Activated T-helper 1 cell treated with anti-CD3 and anti-CD28 coated beads, Interleukin-12 subunit alpha, Interleukin-12 subunit beta, Interleukin-2, Interleukin-4 antibody, amounts not matched to agents 30 ng/mL and 10 ng/mL and 1 ng/mL, durations not matched to agents 14 hours and 24 hours and 36 hours (primary cell): ENCODE results near the gene ZAP70. TPM values are rescaled to one million over a fixed set of nuclear protein-coding genes. Genes with fewer than 3 reads are reported as not detected.
A peak's percentile ranks its signal among the peaks of the same experiment; 100 is the strongest.
"Not testable (repeated sequence)": the region's sequence is repeated elsewhere in the genome, so short reads cannot be mapped to it uniquely, and the experiment has no call there.

ENCODE experiments used
- DNase-seq: peaks from one replicate; pipeline ENCODE4 v3.0.0; 2021; ENCODE audit warnings: low spot score
- H3K27ac Mint-ChIP-seq: one replicate; pipeline ENCODE4 v1.8.0; 2021; ENCODE audit warnings: mild to moderate bottlenecking, mixed read lengths
- H3K27me3 Mint-ChIP-seq: one replicate; pipeline ENCODE4 v1.8.0; 2022; ENCODE audit warnings: mild to moderate bottlenecking, moderate library complexity, mixed read lengths; ENCODE audit not compliant: insufficient read depth
- H3K36me3 Mint-ChIP-seq: one replicate; pipeline ENCODE4 v1.8.0; 2021; ENCODE audit warnings: low read depth, mixed read lengths
- H3K4me1 Mint-ChIP-seq: one replicate; pipeline ENCODE4 v1.8.0; 2021; ENCODE audit warnings: low read depth, mixed read lengths
- H3K4me3 Mint-ChIP-seq: one replicate; pipeline ENCODE4 v1.8.0; 2021; ENCODE audit warnings: mild to moderate bottlenecking, moderate library complexity, mixed read lengths
- H3K9me3 Mint-ChIP-seq: one replicate; pipeline ENCODE4 v1.8.0; 2021; ENCODE audit warnings: mixed read lengths
- intact Hi-C: fragments of 100-400 bp; cut with micrococcal nuclease; formaldehyde crosslinking; loops from one replicate; pipeline ENCODE4 v1.15.1; 2024
- total RNA-seq: library from RNA; stranded (reverse); gene quantifications from 2 replicates; pipeline ENCODE4 v1.2.3, GENCODE V29; 2022

Gene ZAP70
- total RNA-seq = 302 and 313 TPM in 2 replicates

DNA sequence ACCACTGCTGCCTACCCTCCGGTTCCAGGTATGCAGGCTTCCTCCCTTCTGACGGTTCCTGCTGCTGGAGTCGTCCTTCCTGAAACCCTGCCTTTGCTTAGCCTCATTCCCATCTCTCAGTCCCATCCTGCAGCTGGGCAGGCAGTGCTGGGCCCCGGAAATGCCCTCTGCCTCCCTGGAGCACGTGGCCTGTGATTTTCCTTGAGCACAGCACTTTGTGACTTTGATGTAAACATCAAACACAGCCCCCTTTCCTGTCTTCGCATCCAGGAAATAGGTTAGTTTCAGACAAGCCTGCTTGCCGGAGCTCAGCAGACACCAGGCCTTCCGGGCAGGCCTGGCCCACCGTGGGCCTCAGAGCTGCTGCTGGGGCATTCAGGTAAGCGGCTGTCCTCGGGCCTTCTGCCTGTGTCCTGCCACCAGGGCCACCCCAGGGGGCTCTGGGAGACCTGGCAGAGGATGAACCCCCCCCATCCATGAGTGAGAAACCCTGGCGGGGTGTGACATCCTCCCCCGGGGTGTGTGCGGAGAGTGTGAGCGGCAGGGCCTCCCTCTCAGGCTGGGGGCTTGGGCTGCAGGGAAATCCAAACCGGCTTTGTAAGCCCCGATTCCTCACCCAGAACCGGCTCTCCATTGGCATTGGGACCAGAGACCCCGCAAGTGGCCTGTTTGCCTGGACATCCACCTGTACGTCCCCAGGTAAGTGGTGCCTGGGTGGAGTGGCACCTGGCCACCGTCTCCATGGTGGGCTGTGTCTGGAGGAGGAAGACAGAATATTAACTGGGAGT, at the start of gene ZAP70:
TSS of gene ZAP70 (plus strand) at position 281 of the 788 bp plus-strand sequence. CDS start 10,461 bp downstream, outside the sequence.
- intact Hi-C loops = loop anchor here (1.0 to 5.0 kb wide), 2 partner anchors 51 to 894 kb away; partner anchors contain the start of genes COA5 and UNC50
- Mint-ChIP-seq H3K4me1 (peaks cover 68% of the 10 kb centered on the region), H3K4me3 (peak within 1 kb of the TSS; percentile 94), H3K36me3 (peaks cover 34% of the 10 kb centered on the region), H3K27ac (peak within 1 kb of the TSS; percentile 99), H3K27me3 (no peaks in the 10 kb centered on the region), H3K9me3 (no peaks in the 10 kb centered on the region)
- DNase-seq = peak; percentile 56

DNA sequence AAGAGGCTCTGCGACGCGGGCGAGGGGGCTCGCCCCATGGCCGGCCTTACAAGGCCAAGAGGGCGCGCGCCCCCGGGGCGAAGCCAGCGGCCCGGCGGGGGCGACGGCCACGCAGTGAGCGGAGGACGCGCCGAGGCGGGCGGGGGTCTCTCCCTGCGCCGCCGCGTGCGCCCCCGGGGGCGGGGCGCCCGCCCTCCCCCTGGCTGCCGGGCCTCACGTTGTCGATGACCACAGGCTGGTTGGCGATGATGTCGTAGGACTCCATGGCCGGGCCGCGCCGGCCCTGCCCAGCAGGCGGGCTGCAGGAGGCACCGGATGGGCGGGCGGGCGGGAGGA, 49.8 kb upstream of the ZAP70 start:
- intact Hi-C loops = loop anchor here (2.0 to 10.0 kb wide), 4 partner anchors 775 to 1673 kb away; partner anchors contain the start of genes C2orf15, DUSP2, EIF5B and TXNDC9
- Mint-ChIP-seq H3K27me3 (no peaks in the 10 kb centered on the region), H3K4me1 (peaks cover 39% of the 10 kb centered on the region), H3K27ac (peak overlapping the region; percentile 96), H3K9me3 (no peaks in the 10 kb centered on the region), H3K4me3 (peak overlapping the region; percentile 94), H3K36me3 (peaks cover 22% of the 10 kb centered on the region)
- no peak for DNase-seq

DNA sequence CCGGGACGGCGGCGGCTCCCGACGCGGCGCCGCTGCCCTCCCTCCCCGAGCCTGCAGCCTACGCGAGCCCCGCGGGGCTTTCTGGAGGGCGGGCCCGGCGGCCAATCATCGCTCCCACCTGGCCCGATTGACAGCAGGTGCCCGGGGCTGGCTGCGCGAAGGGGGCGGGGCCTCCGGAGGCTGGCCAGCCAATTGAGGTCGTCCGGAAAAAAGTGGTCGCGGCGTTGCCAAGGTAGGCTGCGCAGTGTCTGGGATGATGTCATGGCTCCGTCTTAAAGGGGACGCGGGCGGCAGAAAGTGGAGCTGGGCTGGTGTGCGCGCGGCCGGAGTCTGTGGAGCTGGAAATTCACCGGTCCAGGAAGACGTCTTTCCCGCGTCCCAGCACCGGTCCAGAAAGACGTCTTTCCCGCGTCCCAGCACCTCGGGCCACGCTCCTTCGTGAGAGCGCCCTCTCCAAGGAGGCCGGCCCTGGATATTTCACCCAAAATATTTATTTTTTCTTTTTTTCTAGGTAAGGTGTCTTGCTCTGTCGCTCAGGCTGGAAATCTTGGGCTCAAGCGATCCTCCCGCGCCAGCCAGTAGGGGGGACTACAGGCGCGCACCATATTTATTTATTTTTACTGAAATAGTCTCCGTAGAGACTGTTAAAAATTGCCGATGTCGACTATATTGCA, 49.3 kb upstream of the ZAP70 start, which contains the start of gene ACTR1B:
TSS of gene ACTR1B (minus strand) at position 83 of the 674 bp plus-strand sequence. CDS start 154 bp downstream, outside the sequence.
- H3K27me3 Mint-ChIP-seq = no peaks in the 10 kb centered on the region
- H3K27ac Mint-ChIP-seq = peak within 1 kb of the TSS; percentile 97
- H3K4me3 Mint-ChIP-seq = peak within 1 kb of the TSS; percentile 94
- peak; percentile 98 for DNase-seq
- no peaks in the 10 kb centered on the region for H3K9me3 Mint-ChIP-seq
- peaks cover 39% of the 10 kb centered on the region for H3K4me1 Mint-ChIP-seq
- peaks cover 20% of the 10 kb centered on the region for H3K36me3 Mint-ChIP-seq
- intact Hi-C loops = loop anchor here (1.0 to 10.0 kb wide), 10 partner anchors 9 to 1673 kb away; partner anchors contain the start of genes C2orf15, DUSP2, EIF5B and TXNDC9

DNA sequence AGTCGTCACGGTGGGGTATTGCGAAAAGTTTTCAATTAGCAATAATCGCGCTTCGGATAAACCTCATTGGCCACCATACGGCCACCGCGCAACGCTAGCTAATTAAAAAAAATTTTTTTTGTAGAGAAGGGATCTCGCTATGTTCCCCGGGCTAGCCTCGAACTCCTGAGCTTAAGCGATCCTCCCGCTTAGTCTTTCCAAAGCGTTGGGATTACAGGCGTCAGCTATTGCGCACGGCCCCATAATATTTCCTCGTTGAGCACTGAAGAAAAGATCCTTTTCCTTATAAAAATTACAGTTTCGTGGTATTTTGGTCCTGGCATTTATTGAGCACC, 48.8 kb upstream of the ZAP70 start:
- no peaks in the 10 kb centered on the region for H3K27me3 Mint-ChIP-seq
- peak overlapping the region; percentile 89 for H3K4me3 Mint-ChIP-seq
- H3K4me1 Mint-ChIP-seq = peaks cover 39% of the 10 kb centered on the region
- no peaks in the 10 kb centered on the region for H3K9me3 Mint-ChIP-seq
- intact Hi-C loops = loop anchor here (1.0 to 10.0 kb wide), 8 partner anchors 9 to 1520 kb away; partner anchors contain the start of genes C2orf15 and DUSP2
- DNase-seq = no peak
- peaks cover 19% of the 10 kb centered on the region for H3K36me3 Mint-ChIP-seq
- peak overlapping the region; percentile 97 for H3K27ac Mint-ChIP-seq

DNA sequence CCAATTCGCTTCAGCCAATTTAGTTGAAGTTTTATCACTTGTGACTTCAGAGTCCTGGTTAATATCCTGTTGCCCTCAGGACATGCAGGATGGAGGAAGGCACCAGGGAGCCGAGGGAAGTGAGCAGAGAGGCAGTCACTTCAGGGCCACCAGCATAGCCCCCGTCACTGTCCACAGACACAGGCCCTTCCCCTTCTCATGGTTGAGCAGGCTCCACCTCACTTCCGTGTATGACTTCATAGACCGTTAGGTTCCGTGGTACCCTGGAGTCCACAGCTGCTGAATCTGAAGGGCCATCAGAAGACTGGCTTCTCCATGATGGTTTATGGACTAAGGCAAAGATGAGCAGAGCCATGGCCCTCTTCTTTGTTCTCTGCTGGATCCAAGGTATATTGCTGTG, 43.9 kb upstream of the ZAP70 start, which contains the start of gene C2orf92:
TSS of gene C2orf92 (plus strand) at position 266 of the 400 bp plus-strand sequence. CDS start at position 342, 76 bp downstream.
- Mint-ChIP-seq H3K36me3 (peaks cover 14% of the 10 kb centered on the region), H3K27ac (no peak within 1 kb of the TSS), H3K9me3 (no peaks in the 10 kb centered on the region), H3K4me1 (peaks cover 38% of the 10 kb centered on the region), H3K27me3 (no peaks in the 10 kb centered on the region), H3K4me3 (no peak within 1 kb of the TSS)
- intact Hi-C loops = loop anchor here (10.0 kb wide), 1 partner anchor 1525 kb away; the partner anchor contains the start of gene DUSP2
- DNase-seq = no peak

DNA sequence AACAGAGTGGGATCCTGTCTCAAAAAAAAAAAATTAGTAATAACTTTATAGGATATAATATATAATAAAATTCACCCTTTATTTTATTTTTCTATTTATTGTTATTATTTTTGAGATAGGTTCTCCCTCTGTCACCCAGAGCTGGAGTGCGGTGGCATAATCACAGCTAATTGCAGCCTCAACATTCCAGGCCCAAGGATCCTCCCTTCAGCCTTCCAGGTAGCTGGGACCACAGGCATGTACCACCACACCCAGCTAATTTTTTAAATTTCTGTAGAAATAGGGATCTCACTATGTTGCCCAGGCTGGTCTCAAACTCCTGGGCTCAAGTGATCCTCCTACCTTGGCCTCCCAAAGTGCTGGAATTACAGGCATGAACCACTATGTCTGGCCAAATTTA, 42.9 kb upstream of the ZAP70 start:
- Mint-ChIP-seq H3K9me3 (no peaks in the 10 kb centered on the region), H3K4me3 (no peak overlapping the region), H3K27me3 (no peaks in the 10 kb centered on the region), H3K4me1 (peaks cover 36% of the 10 kb centered on the region), H3K27ac (no peak overlapping the region), H3K36me3 (peaks cover 14% of the 10 kb centered on the region)
- DNase-seq = no peak
- intact Hi-C loops = no loop called here

DNA sequence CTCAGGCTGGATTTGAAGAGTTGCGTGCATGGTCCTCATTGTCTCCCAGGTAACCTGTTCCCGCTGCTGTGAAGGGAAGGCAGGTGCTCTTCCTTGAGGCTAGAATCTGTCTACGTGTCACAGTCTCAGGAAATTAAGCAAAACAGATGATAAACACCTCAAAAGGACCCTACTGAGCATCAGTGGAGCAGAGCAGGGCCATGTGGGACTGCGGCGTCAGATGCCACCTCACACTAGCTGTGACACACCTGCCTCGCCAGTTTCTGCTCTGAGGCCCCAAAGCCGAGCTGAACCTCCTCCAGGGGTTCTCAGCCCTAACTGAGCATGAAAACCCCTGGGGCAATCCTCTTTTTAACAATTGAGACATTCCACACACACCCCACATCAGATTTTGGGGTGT, 41.9 kb upstream of the ZAP70 start:
- no peak overlapping the region for H3K4me3 Mint-ChIP-seq
- intact Hi-C loops = no loop called here
- H3K36me3 Mint-ChIP-seq = peaks cover 14% of the 10 kb centered on the region
- no peak overlapping the region for H3K27ac Mint-ChIP-seq
- H3K9me3 Mint-ChIP-seq = no peaks in the 10 kb centered on the region
- H3K4me1 Mint-ChIP-seq = peaks cover 37% of the 10 kb centered on the region
- DNase-seq = no peak
- H3K27me3 Mint-ChIP-seq = no peaks in the 10 kb centered on the region

DNA sequence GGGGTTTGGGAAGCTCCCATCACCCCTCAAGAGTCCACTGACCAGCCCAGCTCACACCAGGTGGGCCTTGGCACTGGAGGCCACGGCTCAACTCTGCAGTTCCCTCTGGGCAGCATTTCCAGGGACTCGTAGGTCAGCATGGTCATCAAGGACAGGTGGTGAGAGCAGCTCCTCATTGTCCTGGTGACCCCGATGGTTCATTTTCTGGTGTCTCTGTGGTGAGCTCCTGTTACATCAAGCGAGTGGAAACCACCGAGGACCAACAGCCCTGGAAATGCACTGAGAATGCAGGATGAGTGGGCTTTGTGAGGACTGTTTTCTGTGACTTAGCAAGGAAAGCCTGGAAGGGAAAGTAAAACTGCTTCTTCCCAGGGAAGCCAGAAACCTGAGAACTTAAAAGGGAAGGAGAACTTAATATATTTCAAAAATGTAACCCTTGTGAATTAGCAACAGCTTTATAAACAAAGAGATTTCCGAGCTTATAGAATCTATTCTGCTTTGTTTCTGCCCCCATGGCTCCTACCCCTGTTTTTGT, 40.7 kb upstream of the ZAP70 start:
- intact Hi-C loops = loop anchor here (1.0 kb wide), 1 partner anchor 8 kb away; the partner anchor contains the start of gene ACTR1B
- H3K4me3 Mint-ChIP-seq = peak overlapping the region; percentile 66

DNA sequence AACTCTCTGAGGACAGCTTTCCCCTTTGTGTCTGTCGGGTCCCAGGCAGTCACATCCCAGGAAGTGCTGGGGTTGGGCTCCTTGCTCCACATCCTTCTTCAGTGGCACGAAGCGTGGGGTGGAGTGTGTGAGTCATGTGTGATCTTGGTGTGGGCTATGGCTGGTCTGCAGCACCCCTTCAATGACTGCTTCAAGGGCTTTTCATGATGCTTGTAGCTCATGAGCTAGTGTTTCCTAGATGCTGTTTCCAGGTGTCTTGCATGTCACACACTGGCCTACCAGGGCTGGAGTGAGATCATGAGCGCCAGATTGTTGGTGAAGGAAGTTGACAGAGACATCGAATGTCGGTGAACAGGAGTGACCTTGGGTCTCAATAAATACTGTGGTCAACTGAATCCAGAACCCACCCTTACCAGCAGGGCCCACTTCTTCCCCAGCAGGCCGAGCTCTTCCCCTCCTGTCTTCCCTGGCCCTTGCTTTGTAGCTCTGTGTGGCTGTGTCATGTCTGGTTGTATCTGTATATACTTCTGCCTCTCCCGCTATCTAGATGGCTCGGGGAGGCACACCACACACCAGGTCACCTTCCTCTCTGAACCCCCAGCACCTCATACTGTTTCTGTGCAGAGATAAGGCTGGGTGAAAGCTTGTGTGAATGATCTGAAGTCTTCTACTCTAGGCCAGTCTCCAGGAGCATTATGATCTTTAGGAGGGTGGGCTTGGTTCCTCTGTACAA, 40.0 kb upstream of the ZAP70 start:
- no peaks in the 10 kb centered on the region for H3K9me3 Mint-ChIP-seq
- intact Hi-C loops = loop anchor here (1.0 kb wide), 1 partner anchor 9 kb away; the partner anchor contains the start of gene ACTR1B
- DNase-seq = no peak
- H3K4me1 Mint-ChIP-seq = peaks cover 34% of the 10 kb centered on the region
- peak overlapping the region; percentile 95 for H3K27ac Mint-ChIP-seq
- no peaks in the 10 kb centered on the region for H3K27me3 Mint-ChIP-seq
- peaks cover 11% of the 10 kb centered on the region for H3K36me3 Mint-ChIP-seq
- peak overlapping the region; percentile 66 for H3K4me3 Mint-ChIP-seq

More for the DNA sequence above, 40.7 kb upstream of the ZAP70 start:
- H3K27me3 Mint-ChIP-seq, DNase-seq, H3K9me3 Mint-ChIP-seq: not testable (repeated sequence)
- Mint-ChIP-seq H3K27ac (peak overlapping the region; percentile 95), H3K36me3 (peaks cover 15% of the 10 kb centered on the region), H3K4me1 (peaks cover 37% of the 10 kb centered on the region)

DNA sequence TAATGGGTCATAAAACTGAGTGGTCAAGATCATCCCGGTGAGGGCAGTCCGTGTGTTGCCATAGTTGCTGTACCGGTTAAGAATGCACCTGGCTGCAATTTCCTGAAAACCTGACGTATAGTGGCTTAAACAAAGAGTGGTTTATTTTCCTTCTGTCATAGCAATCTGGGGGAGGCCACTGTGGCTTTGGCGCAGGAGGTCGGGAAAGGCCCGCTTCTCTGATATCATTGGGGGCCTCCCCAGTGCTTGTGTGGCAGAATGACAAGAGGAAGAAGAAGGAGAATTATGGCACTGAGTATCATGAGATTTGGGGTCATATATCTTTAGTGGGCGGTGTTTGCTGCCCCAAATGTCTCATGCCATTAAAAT, 39.5 kb upstream of the ZAP70 start:
- intact Hi-C loops = loop anchor here (1.0 kb wide), 1 partner anchor 10 kb away; the partner anchor contains the start of gene ACTR1B
- peaks cover 12% of the 10 kb centered on the region for H3K36me3 Mint-ChIP-seq
- DNase-seq = no peak
- H3K4me1 Mint-ChIP-seq = peaks cover 34% of the 10 kb centered on the region
- H3K4me3 Mint-ChIP-seq = peak overlapping the region; percentile 66
- no peaks in the 10 kb centered on the region for H3K27me3 Mint-ChIP-seq
- peak overlapping the region; percentile 95 for H3K27ac Mint-ChIP-seq
- no peaks in the 10 kb centered on the region for H3K9me3 Mint-ChIP-seq

DNA sequence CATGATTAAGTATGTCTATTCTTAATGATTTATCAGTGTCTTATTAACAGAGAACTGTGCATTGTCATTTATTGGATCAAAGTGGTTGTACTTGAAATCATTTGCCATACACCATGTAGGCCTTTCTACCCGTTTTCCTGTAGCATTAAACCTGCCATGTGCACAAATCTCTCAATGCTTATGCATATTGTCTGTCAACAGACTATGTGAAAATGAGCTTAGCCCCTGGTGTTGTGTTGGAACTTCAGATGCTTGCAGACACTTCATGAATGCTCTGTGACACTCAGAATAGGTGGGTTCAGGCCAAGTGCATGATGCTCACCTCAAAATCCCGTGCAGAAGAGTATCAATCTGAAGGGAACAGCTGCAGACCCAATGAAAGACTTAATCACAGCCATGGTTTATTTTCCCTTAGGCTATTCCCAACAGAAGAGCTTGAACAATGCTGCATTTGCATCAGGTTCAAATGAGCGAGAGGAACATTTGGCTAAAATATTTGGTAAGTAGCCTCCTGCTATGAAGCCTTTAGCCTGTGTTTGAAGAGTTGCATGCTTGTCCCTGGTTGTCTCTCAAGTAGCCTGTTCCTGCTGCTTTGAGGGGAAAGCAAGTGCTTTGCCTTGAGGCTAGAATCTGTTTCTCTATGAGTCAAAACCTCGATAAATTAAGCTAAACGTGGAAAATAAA, 37.8 kb upstream of the ZAP70 start:
- Mint-ChIP-seq H3K4me1 (peaks cover 34% of the 10 kb centered on the region), H3K27me3 (no peaks in the 10 kb centered on the region)
- DNase-seq = no peak

DNA sequence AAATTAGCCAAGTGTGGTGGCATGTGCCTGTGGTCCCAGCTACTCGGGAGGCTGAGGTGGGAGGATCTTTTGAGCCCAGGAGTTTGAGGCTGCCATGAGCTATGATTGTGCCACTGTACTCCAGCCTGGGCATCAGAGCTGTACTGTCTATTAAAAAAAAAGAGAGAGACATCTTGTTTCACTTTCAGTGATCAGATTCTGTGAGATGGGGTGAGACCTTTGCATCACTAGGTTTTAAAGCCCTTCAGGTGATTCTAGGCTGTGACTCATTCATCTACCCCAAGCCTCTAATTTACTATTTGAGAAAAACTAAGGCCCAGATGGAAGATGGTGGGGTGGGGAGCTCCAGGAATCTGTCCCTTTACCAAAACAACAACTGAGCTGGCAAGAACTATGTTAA, 36.8 kb upstream of the ZAP70 start:
- no peaks in the 10 kb centered on the region for H3K9me3 Mint-ChIP-seq
- no peak for DNase-seq
- no peaks in the 10 kb centered on the region for H3K27me3 Mint-ChIP-seq
- peaks cover 34% of the 10 kb centered on the region for H3K4me1 Mint-ChIP-seq
- intact Hi-C loops = no loop called here
- H3K27ac Mint-ChIP-seq = no peak overlapping the region
- H3K4me3 Mint-ChIP-seq = no peak overlapping the region
- H3K36me3 Mint-ChIP-seq = peaks cover 12% of the 10 kb centered on the region

More for the DNA sequence above, 37.8 kb upstream of the ZAP70 start:
- Mint-ChIP-seq H3K27ac (no peak overlapping the region), H3K4me3 (no peak overlapping the region), H3K36me3 (peaks cover 12% of the 10 kb centered on the region), H3K9me3 (no peaks in the 10 kb centered on the region)
- intact Hi-C loops = no loop called here
